A549 (cell line): ENCODE measurements around the gene FMNL2. TPM values are rescaled to one million over a fixed set of nuclear protein-coding genes. Genes with fewer than 3 reads are reported as not detected.

Source experiments
- ATAC-seq, 2 experiments: fragments of 200-7000 bp in 1 of 2; fragments of >200 bp in 1 of 2; cut with Nextera tagmentation in 1 of 2; cut with Tn5 transposase in 1 of 2; 3 replicates each; pipeline versions ENCODE4 v1.8.0 to v1.9.1; 2018 to 2020; ENCODE audit warnings: mild to moderate bottlenecking in 1 of 2, moderate library complexity in 1 of 2
- CTCF ChIA-PET: fragments of 300-600 bp; sonication (Branson Sonifier 250); formaldehyde crosslinking; extraction: SDS; loops from one replicate; lab custom pipeline; 2021; ENCODE audit warnings: antibody characterized with exemption, inconsistent platforms; lab: Yijun Ruan, JAX
- POLR2A ChIA-PET: fragments of 350-600 bp; formaldehyde crosslinking; extraction: SDS; loops from one replicate; lab custom pipeline; 2021; ENCODE audit warnings: antibody characterized with exemption, inconsistent platforms; lab: Yijun Ruan, JAX
- DNase-seq, 2 experiments: peaks; one replicate each; pipeline versions ENCODE4 v3.0.0 to v3.0.0-alpha.2; 2011 to 2016; ENCODE audit warnings: low read depth in 1 of 2, low spot score in 1 of 2
- FAIRE-seq: peaks from 2 replicates; lab custom pipeline; 2011; peaks lifted over from hg19 to GRCh38; lab: Jason Lieb, UNC
- H3K27ac ChIP-seq, 2 experiments: fragments of >200 bp; sonication (Bioruptor Twin); formaldehyde crosslinking; 3 replicates each; pipeline ENCODE4 v1.5.1; 2016 to 2017
- H3K4me1 ChIP-seq: fragments of >200 bp; sonication (Bioruptor Twin); formaldehyde crosslinking; 3 replicates; pipeline ENCODE4 v1.6.1; 2016
- H3K4me2 ChIP-seq: fragments of >200 bp; sonication (Bioruptor Twin); formaldehyde crosslinking; 3 replicates; pipeline ENCODE4 v1.6.1; 2016
- H3K4me3 ChIP-seq: fragments of >200 bp; sonication (Bioruptor Twin); formaldehyde crosslinking; 3 replicates; pipeline ENCODE4 v1.5.1; 2016
- H3K9me3 ChIP-seq: fragments of >200 bp; sonication (Bioruptor Twin); formaldehyde crosslinking; 3 replicates; pipeline ENCODE4 v1.6.1; 2016
- ATOH8 ChIP-seq: fragments of 250-450 bp; sonication (Bioruptor Pico); IDR thresholded peaks from 2 replicates; pipeline ENCODE4 v1.5.0; 2020; ENCODE audit warnings: low read depth, mild to moderate bottlenecking, moderate library complexity
- CTCF ChIP-seq: fragments of >200 bp; sonication (Bioruptor Twin); formaldehyde crosslinking; IDR thresholded peaks from 3 replicates; pipeline ENCODE4 v1.5.1; 2016
- EHF ChIP-seq: fragments of 250-450 bp; sonication (Bioruptor Pico); IDR thresholded peaks from 2 replicates; pipeline ENCODE4 v1.5.0; 2020; ENCODE audit warnings: mild to moderate bottlenecking
- FOSL2 ChIP-seq, 2 experiments: fragments of 450-650 bp in 1 of 2; fragments of >200 bp in 1 of 2; sonication (Bioruptor Twin) in 1 of 2; formaldehyde crosslinking; IDR thresholded peaks; 2 replicates each; pipeline versions ENCODE4 v1.5.0 to v1.6.1; 2016 to 2020; ENCODE audit warnings: mild to moderate bottlenecking in 1 of 2, moderate library complexity in 1 of 2
- GATA3 ChIP-seq: IDR thresholded peaks from 2 replicates; pipeline ENCODE4 v1.6.1; 2012; ENCODE audit warnings: borderline replicate concordance
- HOXB5 ChIP-seq: fragments of 250-450 bp; sonication (Bioruptor Pico); IDR thresholded peaks from 2 replicates; pipeline ENCODE4 v1.5.0; 2020; ENCODE audit warnings: mild to moderate bottlenecking, moderate library complexity
- MAFK ChIP-seq: fragments of 450-650 bp; IDR thresholded peaks from 2 replicates; pipeline ENCODE4 v1.6.1; 2014; ENCODE audit not compliant: partially characterized antibody
- MAX ChIP-seq: IDR thresholded peaks from 2 replicates; pipeline ENCODE4 v1.6.1; 2012
- MYC ChIP-seq: IDR thresholded peaks from 2 replicates; pipeline ENCODE4 v1.6.1; 2012; ENCODE audit warnings: mild to moderate bottlenecking, inconsistent platforms, low read length, improper control_type of control experiment, borderline replicate concordance
- NPAS2 ChIP-seq: fragments of 250-450 bp; sonication (Bioruptor Pico); IDR thresholded peaks from 2 replicates; pipeline ENCODE4 v1.8.0; 2022; ENCODE audit warnings: mild to moderate bottlenecking, moderate library complexity, borderline replicate concordance
- PHF8 ChIP-seq: fragments of 200-600 bp; sonication (generic); IDR thresholded peaks from 2 replicates; pipeline ENCODE4 v1.6.1; 2016; ENCODE audit warnings: low read depth, mild to moderate bottlenecking, antibody characterized with exemption, moderate library complexity, borderline replicate concordance
- RARB ChIP-seq: fragments of 250-450 bp; sonication (Bioruptor Pico); IDR thresholded peaks from 2 replicates; pipeline ENCODE4 v1.8.0; 2021; ENCODE audit warnings: mild to moderate bottlenecking, moderate library complexity
- REST ChIP-seq: fragments of 200-600 bp; sonication (generic); IDR thresholded peaks from 2 replicates; pipeline ENCODE4 v1.6.1; 2016; ENCODE audit warnings: antibody characterized with exemption, mild to moderate bottlenecking, moderate library complexity
- SMC3 ChIP-seq: fragments of >200 bp; sonication (Bioruptor Twin); formaldehyde crosslinking; IDR thresholded peaks from 3 replicates; pipeline ENCODE4 v1.6.1; 2018; ENCODE audit warnings: inconsistent platforms
- SREBF2 ChIP-seq: fragments of 450-650 bp; IDR thresholded peaks from 2 replicates; pipeline ENCODE4 v1.6.1; 2014; ENCODE audit warnings: mild to moderate bottlenecking, moderate library complexity
- TFCP2L1 ChIP-seq: fragments of 250-450 bp; sonication (Bioruptor Pico); IDR thresholded peaks from 2 replicates; pipeline ENCODE4 v1.5.0; 2021; ENCODE audit warnings: mild to moderate bottlenecking
- ZFP36 ChIP-seq: fragments of 450-650 bp; IDR thresholded peaks from 2 replicates; pipeline ENCODE4 v1.6.1; 2014; ENCODE audit warnings: borderline replicate concordance; ENCODE audit not compliant: partially characterized antibody
- WGBS: methylation state at CpG from one replicate; pipeline ENCODE4 v1.1.6; 2017; ENCODE audit errors: missing lambda C conversion rate; 5-methylcytosine and 5-hydroxymethylcytosine counted together
- polyA plus RNA-seq, 4 experiments: library from polyadenylated mRNA; depleted of rRNA in 3 of 4; stranded (reverse); fragments of >200 nt; fragmentation: RNase III in 1 of 4; extraction: RNeasy Plus Mini Kit Qiagen cat#74134 plus additional on column Dnase treatment in 1 of 4; gene quantifications; 2 replicates in 3 of 4; 3 replicates in 1 of 4; pipeline ENCODE4 v1.2.3, GENCODE V29; 2011 to 2017

The FMNL2 gene
- polyA plus RNA-seq, 2 of the 4 experiments (the other 2 are of a cell fraction), result 27.9 to 36.5 TPM

GRCh38 chr2:152342259-152343046, 7.5 kb downstream of the FMNL2 start:
- ChIA-PET POLR2A (no interaction called here), CTCF (no interaction called here)
- no peak overlapping the region for H3K4me2 ChIP-seq
- no peak overlapping the region for H3K4me3 ChIP-seq
- TF ChIP-seq MYC (no peak), SMC3 (no peak), RARB (no peak), EHF (no peak), TFCP2L1 (CRISPR knock-in tag) (no peak), SREBF2 (no peak), FOSL2 (IDR thresholded peaks at IDR 0.05) (no peak), FOSL2 (CRISPR knock-in tag; IDR thresholded peaks at IDR 0.05) (no peak), HOXB5 (CRISPR knock-in tag) (no peak), ZFP36 (no peak), REST (no peak)
- ATAC-seq (no peak), FAIRE-seq (no peak), DNase-seq (no peak)
- 86% methylated on average over 4 of the region's 4 CpGs for WGBS
- no peak overlapping the region for H3K27ac ChIP-seq
- H3K4me1 ChIP-seq, result peaks cover 42% of the 10 kb centered on the region
- no peaks in the 10 kb centered on the region for H3K9me3 ChIP-seq

- no peak overlapping the region for H3K4me3 ChIP-seq
- CTCF ChIA-PET, result interaction anchor here (0.6 kb wide), 1 partner anchor 8 kb away, joined by 3 read pairs; no protein-coding TSS in a partner anchor
- POLR2A ChIA-PET, result no interaction called here
- FAIRE-seq (no peak), DNase-seq (no peak), ATAC-seq (no peak)
- peaks cover 42% of the 10 kb centered on the region for H3K4me1 ChIP-seq
- WGBS, result 67% methylated on average over 4 of the region's 4 CpGs
- no peak overlapping the region for H3K4me2 ChIP-seq
- H3K27ac ChIP-seq, result no peak overlapping the region
- no peaks in the 10 kb centered on the region for H3K9me3 ChIP-seq
- TF ChIP-seq FOSL2 (IDR thresholded peaks at IDR 0.05) (no peak), FOSL2 (CRISPR knock-in tag; IDR thresholded peaks at IDR 0.05) (no peak), MAX (no peak), PHF8 (no peak), GATA3 (no peak), TFCP2L1 (CRISPR knock-in tag) (no peak), CTCF (no peak), NPAS2 (CRISPR knock-in tag) (no peak), ATOH8 (CRISPR knock-in tag) (no peak), MAFK (no peak)
Measured at GRCh38 chr2:152343426-152343825, 8.5 kb downstream of the FMNL2 start.
